Left colon (tissue), 2 donors: ENCODE measurements around the gene PLB1. TPM values are rescaled to one million over a fixed set of nuclear protein-coding genes. Genes with fewer than 3 reads are reported as not detected.
"Not testable (repeated sequence)": the region's sequence is repeated elsewhere in the genome, so short reads cannot be mapped to it uniquely, and the experiment has no call there.

ENCODE experiments used
- ATAC-seq: fragments of 200-7000 bp; cut with Tn5 transposase; one replicate; pipeline ENCODE4 v1.9.1; 2020; ENCODE audit warnings: mild to moderate bottlenecking, moderate library complexity
- DNase-seq, 2 donors: peaks; one replicate each; pipeline ENCODE4 v3.0.0-alpha.2; 2020
- intact Hi-C, 2 donors: fragments of 100-400 bp; cut with DNase I in 1 of 2; cut with micrococcal nuclease in 1 of 2; formaldehyde crosslinking; loops; one replicate each; pipeline versions ENCODE4 v1.11.2 to v1.14.0; 2022; cut with DNase I, micrococcal nuclease
- total RNA-seq, 2 donors: library from RNA; stranded (reverse); fragmentation: NEBNext Ultra II Directional; extraction: Animal tissue kit (Norgen Biotek cat#: 25700); gene quantifications; one replicate each; pipeline ENCODE4 v1.2.1, GENCODE V29; 2021
- donor health status: DM: no; HTN: no; CAD: no.
- donor health status: DM: yes; HTN: yes; CAD: no.

The PLB1 gene
- total RNA-seq, 2 donors from 2014 or later: 0.98 to 4.2 TPM

GRCh38 chr2:28547906-28548600 is 52.2 kb downstream of the PLB1 start:
- DNase-seq: no peak
- intact Hi-C loops: no loop called here
- no peak for ATAC-seq

DNA sequence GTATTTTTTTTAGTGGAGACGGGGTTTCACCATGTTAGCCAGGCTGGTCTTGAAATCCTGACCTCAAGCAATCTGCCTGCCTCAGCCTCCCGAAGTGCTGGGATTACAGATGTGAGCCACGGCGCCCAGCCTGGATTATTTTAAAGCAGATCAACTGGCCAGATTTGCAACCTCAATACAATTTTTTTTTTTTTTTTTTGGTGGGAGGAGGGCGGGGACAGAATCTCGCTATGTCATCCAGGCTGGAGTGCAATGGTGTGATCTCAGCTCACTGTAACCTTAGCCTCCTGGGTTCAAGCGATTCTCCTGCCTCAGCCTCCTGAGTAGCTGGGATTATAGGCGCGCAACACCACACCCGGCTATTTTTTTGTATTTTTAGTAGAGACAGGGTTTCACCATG is 54.5 kb downstream of the PLB1 start:
- intact Hi-C loops, ATAC-seq, DNase-seq: not testable (repeated sequence)

DNA sequence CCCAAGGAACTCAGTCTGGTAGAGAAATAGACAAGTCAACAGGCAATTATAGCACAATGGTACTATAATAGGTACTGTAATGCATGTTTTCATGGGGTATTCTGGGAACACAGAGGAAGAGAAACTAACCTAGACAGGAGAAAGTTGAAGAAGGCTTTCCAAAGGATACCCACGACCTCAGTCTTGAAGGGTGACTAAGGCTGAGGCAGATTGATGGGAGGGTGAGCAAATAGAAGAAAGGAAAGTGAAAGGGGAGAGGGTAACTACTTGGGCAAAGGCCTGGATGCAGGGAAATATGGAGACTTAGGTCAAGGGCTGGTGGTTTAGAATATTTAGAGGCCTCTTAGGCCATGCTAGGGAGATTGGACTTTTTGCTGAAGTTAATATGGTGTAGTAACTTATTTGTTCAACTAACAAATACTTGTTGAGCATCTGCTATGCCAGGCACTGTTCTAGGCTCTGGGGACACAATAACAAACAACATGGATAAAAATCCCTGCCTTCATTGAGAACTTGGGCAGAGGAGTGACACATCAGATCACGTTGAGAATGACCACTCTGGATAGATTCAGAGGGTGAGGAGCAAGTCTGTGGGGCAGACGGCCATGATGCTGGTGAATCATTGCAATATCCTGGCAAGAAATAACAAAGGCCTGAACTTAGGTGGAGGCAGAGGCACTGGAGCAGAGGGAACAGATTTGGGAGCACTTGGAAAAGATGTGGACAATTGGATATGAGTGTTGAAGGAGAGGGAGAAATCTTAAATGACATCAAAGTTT is 56.4 kb downstream of the PLB1 start:
- DNase-seq (no peak), ATAC-seq (no peak)

DNA sequence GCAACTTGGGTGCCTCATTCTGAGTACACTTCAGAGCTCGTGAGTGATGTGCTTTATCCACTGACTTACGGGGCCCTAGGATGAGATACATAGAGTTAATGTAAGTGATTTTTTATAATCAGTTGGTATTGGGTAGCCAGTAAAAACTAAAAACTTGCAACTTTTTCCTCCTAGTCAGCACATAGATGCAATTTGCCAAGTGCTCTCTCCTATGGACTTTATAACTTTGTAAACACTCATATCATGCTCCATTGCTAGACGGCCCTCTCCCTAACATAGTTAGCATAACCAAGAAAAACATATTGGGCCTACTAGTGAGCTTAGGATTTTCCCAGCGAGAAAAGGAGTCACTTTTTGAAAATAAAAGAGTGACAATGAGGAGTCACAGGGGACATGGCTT is 60.4 kb downstream of the PLB1 start:
- intact Hi-C loops: no loop called here
- DNase-seq (no peak), ATAC-seq (peak; percentile 79)

More for the DNA sequence above, 56.4 kb downstream of the PLB1 start:
- intact Hi-C loops: no loop called here

DNA sequence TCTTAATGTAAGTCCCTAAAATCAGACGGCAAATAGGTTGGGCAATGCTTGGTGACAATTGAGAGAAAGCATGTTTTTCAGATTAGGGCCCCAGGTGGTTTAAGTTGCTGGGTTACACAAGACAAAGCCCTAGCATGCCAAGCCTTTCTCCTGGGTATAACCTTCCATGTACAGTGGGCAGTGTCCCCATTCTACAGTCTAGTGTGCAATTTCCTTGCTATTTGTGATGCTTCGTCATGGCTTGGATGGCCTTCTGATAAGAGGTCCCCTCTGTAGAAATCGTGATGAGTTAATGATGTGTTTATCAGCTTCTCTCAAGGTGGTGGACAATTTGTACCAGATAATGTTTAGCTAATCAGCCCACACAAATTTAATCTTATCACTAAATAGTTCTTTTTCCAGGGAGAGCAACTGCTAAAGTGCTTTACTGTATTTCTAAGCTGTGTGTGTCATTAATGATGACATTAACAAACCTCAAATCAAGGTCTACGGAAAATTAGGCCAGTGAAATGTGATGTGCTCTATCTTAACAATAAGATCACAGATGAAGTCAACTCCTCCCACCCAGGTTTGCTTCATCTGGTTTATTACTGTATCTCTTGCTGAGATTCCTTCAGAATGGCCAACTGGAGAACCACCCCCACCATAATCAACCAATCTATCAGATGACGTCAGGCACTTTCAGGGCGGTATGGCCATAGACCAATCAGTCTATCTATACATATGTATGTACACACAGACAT is 61.7 kb downstream of the PLB1 start:
- ATAC-seq (no peak), DNase-seq (no peak)
- intact Hi-C loops: no loop called here

GRCh38 chr2:28558158-28558820 is 62.4 kb downstream of the PLB1 start:
- no peak for ATAC-seq
- intact Hi-C loops: no loop called here
- no peak for DNase-seq

DNA sequence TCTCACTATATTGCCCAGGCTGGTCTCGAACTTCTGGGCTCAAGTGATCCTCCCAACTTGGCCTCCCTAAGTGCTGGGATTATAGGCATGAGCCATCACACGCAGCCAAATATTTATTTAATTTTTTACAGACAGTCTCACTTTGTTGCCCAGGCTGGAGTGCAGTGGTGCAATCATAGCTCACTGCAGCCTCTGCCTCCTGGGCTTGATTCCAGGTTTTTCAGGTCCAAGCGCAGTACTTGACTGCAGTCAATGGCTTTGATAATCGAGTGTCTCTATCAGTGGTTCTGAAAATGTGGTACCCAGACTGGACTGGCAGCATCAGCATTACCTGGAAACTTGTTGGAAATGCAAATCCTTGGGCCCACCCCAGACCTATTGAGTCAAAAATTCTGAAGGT is 63.1 kb downstream of the PLB1 start:
- ATAC-seq: no peak

DNA sequence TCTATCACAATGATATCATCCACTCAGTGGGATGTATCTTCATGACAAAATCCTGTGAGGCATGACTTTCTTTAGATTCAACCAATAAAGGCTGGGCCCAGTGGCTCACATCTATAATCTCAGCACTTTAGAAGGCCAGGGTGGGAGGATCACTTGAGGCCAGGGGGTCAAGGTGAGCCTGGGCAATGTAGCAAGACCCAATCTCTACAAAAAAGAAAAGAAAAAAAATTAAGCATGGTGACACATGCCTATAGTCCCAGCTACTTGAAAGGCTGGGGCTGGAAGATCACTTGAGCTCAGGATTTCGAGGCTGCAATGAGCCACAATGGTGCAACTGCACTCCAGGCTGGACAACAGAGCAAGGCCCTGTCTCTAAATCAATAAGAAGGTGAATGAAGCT is 68.0 kb downstream of the PLB1 start:
- DNase-seq (no peak), ATAC-seq (no peak)
- intact Hi-C loops: no loop called here

More for the DNA sequence above, 63.1 kb downstream of the PLB1 start:
- no peak for DNase-seq
- intact Hi-C loops: no loop called here

DNA sequence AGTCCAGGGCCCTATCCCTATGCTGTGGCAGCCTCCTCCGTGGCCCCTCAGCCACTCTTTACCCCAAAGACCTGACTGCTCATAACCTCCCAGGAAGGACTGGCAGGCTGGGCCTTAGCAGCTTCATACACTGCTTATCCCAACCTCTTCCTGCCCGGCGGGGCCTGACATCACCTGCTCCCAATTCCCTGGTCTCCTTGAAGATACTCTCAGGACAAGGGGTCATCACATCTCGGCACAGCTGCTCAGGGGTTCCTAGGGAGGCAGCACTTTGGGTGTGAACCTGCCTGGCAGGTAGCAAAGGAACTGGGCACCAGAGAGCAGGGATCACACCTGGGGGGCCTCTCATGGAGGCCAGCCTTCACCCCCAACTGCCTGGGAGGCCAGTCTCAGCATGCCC is 68.5 kb downstream of the PLB1 start:
- intact Hi-C loops: no loop called here
- no peak for DNase-seq
- no peak for ATAC-seq

DNA sequence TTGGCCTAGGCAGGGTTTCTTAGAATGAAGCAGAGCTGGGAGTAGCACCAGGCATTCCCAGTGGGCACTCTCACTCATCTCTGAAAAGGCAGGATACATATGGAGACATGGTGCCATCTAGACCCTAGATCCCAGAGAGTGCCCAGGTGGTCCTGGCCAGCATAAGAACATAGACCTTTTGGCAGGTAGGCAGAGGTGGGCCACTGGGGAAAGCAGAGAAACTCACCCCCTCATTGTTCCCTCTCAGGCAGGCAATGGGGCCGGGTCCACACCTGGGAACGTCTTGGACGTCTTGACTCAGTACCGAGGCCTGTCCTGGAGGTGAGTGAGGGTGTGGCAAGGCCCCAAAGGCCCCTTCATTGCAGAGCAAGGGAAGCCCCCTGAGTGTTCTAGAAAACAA is 69.2 kb downstream of the PLB1 start:
- intact Hi-C loops: no loop called here
- DNase-seq: no peak

GRCh38 chr2:28565720-28566295 is 69.9 kb downstream of the PLB1 start:
- intact Hi-C loops: no loop called here
- ATAC-seq (no peak), DNase-seq (no peak)

More for the DNA sequence above, 69.2 kb downstream of the PLB1 start:
- ATAC-seq: no peak

DNA sequence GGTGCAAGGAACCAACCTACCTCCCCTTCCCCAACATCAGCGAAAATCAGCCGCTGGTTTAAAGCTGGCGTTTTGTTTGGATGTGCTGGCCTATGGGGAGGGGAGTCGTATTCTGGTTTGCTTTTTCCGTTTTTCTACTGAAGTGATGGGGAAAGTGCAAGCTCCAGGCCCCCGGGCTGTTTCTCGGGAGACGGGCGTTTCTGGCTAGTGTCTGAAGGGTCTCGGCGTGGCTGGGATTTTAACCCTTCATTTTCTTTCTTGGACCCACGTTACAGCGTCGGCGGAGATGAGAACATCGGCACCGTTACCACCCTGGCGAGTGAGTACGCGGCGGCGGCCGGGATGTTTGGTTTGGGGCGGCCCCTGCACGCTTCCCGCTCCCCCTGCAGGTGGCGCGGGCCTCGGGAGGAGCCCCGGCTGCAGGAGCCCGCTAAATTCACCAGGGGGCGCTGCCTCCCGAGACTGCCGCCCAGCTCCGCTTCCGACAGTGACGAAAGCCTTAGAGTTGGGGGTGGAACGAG is 70.7 kb downstream of the PLB1 start:
- DNase-seq (peak; percentile 65 to 89), ATAC-seq (peak; percentile 97)
- intact Hi-C loops: no loop called here

DNA sequence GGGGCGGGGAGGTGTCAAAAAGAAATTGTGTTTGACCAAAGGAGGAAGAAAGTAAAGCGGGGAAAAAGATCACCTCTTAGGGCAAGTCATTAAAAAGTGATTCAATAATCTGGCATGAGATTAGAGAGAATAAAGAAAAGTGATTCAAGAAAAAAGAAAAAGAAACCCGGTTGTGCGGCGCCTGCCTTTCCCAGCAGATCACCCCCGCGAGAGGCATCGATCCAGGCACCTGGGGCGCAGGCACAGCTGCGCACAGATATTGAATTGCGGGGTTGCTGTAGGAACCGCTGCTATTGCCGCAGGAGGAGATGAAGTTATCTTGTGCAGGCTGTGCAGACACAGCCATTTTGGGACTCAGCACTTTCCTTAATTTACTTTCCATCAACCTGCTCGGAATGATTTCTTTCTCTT is 71.2 kb downstream of the PLB1 start:
- no peak for DNase-seq
- peak; percentile 51 for ATAC-seq
- intact Hi-C loops: no loop called here

DNA sequence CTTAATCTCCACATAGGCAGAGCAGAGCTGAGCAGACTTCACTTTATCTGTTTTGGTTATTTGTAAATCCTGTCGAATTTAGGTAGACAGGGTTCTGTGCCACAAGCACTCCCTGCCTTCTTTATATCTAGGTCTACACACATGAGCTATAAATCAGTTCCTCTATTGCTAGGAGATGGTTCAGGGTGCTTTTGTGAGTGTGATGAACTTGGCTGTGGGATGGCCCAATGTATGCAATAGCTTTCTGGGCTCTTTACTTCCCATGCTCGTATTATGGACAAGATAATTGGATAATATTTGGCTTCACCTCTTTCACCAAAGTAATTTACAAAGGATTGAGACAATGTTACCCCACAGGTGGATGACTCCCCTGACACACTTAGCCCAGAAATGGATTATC is 72.2 kb downstream of the PLB1 start:
- DNase-seq (no peak), ATAC-seq (no peak)
- intact Hi-C loops: no loop called here

DNA sequence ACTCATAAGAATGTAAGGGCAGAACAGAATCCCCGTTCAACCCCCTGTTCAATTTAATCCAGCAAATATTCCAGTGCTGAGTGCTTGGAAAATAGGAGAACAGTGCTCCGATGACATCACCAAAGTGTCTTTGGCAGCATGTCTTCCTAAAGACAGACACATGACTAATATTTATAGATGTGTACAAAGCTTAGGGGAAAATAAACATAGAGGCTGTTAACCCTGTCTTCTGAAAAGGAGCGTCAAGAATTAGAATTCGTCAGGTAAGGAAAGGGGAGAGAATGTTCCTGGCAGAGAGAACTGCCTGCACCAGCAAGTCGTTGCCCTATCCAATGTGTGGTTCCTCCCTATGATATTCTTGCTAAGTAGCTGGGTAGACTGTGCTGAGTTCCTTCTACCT is 72.7 kb downstream of the PLB1 start:
- intact Hi-C loops: no loop called here
- ATAC-seq: no peak
- DNase-seq: no peak

- DNase-seq: no peak
- intact Hi-C loops: loop anchor here in 1 of 2 donors (10.0 kb wide), 1 partner anchor 194 kb away; no protein-coding TSS in a partner anchor
- no peak for ATAC-seq
Observed at GRCh38 chr2:28570431-28570830, 74.6 kb downstream of the PLB1 start.

DNA sequence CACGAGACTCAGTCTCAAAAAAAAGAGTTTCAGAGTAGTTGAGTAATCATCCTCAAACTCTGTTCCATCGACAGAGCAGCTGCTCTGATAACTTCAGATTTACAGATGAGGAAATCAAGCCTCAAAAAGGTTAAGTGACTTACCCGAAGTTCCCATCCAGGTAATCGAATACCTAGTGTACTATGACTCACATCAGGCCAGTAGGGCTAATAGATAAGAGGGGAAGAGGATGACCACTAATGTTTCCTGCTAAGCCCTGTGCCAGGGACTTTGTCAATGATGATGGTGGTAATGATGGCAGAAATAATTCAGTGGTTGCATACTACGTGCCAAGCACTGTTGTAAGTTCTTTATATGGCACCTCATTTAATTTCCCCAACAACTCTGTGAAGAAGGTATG is 80.9 kb downstream of the PLB1 start:
- ATAC-seq: no peak
- intact Hi-C loops: loop anchor here in 1 of 2 donors (10.0 kb wide), 1 partner anchor 188 kb away; no protein-coding TSS in a partner anchor
- DNase-seq: no peak
